ENCODE measurements around the gene UBASH3A.

UBASH3A gene

GRCh38 chr21:42409366-42409765 lies 5.7 kb downstream of the UBASH3A start:
- no peaks in the 10 kb centered on the region for H3K27me3 Mint-ChIP-seq
- H3K4me3 Mint-ChIP-seq, result peak overlapping the region; percentile 57
- H3K27ac Mint-ChIP-seq, result peak overlapping the region; percentile 83
- peaks cover 9% of the 10 kb centered on the region for H3K36me3 Mint-ChIP-seq
- H3K9me3 Mint-ChIP-seq, result no peaks in the 10 kb centered on the region
- peaks cover 57% of the 10 kb centered on the region for H3K4me1 Mint-ChIP-seq

- H3K4me1 Mint-ChIP-seq, result peaks cover 67% of the 10 kb centered on the region
- H3K27me3 Mint-ChIP-seq, result no peaks in the 10 kb centered on the region
- H3K4me3 Mint-ChIP-seq, result no peak overlapping the region
- no peaks in the 10 kb centered on the region for H3K9me3 Mint-ChIP-seq
- peaks cover 13% of the 10 kb centered on the region for H3K36me3 Mint-ChIP-seq
- no peak overlapping the region for H3K27ac Mint-ChIP-seq
Measured at GRCh38 chr21:42411197-42411869, 7.6 kb downstream of the UBASH3A start.

GRCh38 chr21:42411891-42412635 lies 8.4 kb downstream of the UBASH3A start:
- Mint-ChIP-seq H3K4me1 (peaks cover 66% of the 10 kb centered on the region), H3K36me3 (peaks cover 9% of the 10 kb centered on the region), H3K4me3 (no peak overlapping the region), H3K27me3 (no peaks in the 10 kb centered on the region), H3K27ac (peak overlapping the region; percentile 11), H3K9me3 (no peaks in the 10 kb centered on the region)

GRCh38 chr21:42412636-42412933 lies 8.9 kb downstream of the UBASH3A start:
- Mint-ChIP-seq H3K36me3 (peaks cover 11% of the 10 kb centered on the region), H3K9me3 (no peaks in the 10 kb centered on the region), H3K4me3 (no peak overlapping the region), H3K27ac (peak overlapping the region; percentile 11), H3K4me1 (peaks cover 65% of the 10 kb centered on the region), H3K27me3 (no peaks in the 10 kb centered on the region)

GRCh38 chr21:42413093-42413492 lies 9.4 kb downstream of the UBASH3A start:
- H3K27ac Mint-ChIP-seq, result no peak overlapping the region
- H3K36me3 Mint-ChIP-seq, result peaks cover 12% of the 10 kb centered on the region
- peak overlapping the region; percentile 34 for H3K4me3 Mint-ChIP-seq
- no peaks in the 10 kb centered on the region for H3K27me3 Mint-ChIP-seq
- H3K4me1 Mint-ChIP-seq, result peaks cover 61% of the 10 kb centered on the region
- no peaks in the 10 kb centered on the region for H3K9me3 Mint-ChIP-seq

DNA sequence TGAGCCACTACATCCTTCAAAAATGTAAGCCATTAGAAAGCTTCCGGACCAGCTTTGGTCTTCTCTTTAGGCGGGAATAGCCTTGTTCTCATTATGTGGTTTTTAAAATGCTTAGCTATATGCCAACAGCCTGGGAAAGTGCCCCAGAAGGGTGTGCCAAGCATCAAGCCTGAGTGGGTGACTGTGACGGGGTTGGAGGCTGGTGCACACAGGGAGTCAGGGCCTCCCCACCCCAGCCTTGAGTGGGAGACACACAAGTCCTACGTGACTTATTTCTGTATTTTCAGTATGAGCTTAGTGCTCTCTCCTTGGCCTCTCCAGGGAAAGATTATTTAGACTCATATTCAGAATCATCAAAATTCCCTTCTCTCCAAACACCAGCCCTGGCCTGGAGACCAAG lies 9.8 kb downstream of the UBASH3A start:
- Mint-ChIP-seq H3K27ac (peak overlapping the region; percentile 85), H3K4me3 (peak overlapping the region; percentile 34), H3K4me1 (peaks cover 58% of the 10 kb centered on the region), H3K9me3 (no peaks in the 10 kb centered on the region), H3K27me3 (no peaks in the 10 kb centered on the region), H3K36me3 (peaks cover 12% of the 10 kb centered on the region)

DNA sequence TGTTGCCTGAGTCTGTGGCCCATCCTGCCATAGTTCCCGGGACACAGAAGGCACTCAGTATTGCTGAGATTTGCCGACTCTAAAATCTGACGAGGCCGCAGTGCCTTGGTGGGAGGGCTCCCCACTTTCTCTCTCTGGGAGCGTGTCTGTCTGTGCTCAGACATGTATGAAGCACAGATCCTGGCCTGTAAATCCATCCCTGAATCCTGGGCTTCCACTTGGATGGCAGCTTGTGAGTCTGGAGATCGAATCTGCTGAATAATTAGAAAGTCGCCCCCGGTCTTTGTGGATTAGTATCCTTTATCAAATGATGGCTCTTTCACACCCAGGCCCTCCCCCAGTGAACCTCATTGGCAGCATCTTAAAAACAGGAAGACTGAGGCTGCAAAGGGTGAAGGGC lies 10.4 kb downstream of the UBASH3A start:
- no peaks in the 10 kb centered on the region for H3K9me3 Mint-ChIP-seq

GRCh38 chr21:42414553-42414927 lies 10.8 kb downstream of the UBASH3A start:
- Mint-ChIP-seq H3K9me3 (no peaks in the 10 kb centered on the region), H3K27me3 (no peaks in the 10 kb centered on the region), H3K27ac (peak overlapping the region; percentile 97), H3K36me3 (peaks cover 21% of the 10 kb centered on the region), H3K4me3 (peak overlapping the region; percentile 77), H3K4me1 (peaks cover 62% of the 10 kb centered on the region)

More for the DNA sequence above, 10.4 kb downstream of the UBASH3A start:
- Mint-ChIP-seq H3K27me3 (no peaks in the 10 kb centered on the region), H3K4me1 (peaks cover 62% of the 10 kb centered on the region), H3K4me3 (peak overlapping the region; percentile 77), H3K27ac (peak overlapping the region; percentile 31), H3K36me3 (peaks cover 17% of the 10 kb centered on the region)

DNA sequence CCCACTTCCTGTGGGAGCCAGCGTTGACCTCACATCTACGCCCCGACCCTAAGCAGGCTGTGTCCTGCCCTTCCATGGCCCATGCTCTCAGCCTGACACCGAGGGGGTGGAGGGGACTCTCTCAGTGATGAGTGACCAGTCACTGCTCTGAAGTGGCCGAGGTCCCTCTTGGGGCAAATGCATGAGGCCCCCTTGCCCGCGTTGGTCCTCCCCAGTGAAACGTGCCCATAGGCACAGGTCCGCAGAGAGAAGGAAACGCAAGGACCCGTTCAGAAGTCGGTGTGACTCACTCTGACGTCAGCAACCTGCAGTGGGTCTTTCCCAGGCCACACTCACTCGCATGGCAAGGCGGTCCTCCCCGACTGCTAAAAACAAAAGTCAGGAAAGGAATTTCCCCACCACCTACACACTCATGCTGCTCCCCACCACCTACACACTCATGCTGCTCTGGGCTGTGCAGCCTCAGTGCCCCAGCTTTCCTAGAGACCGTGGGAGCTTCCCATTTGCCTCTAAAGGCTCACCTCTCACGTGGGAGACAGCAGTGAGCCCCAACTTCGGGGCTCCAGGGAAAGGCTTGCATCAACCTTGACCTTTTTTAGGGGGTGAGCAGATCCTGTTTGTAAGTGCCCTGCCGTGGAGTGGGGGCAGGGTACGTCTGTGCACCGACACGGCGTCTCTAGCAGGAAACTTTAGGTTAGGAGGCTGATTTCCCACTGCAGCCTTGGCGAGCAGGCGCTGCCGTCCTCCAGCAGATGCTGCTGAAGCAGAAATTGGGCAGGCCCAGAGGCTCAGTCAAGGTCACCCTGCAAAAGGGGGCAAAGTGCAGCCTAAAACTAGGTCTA lies 11.4 kb downstream of the UBASH3A start:
- H3K4me3 Mint-ChIP-seq, result peak overlapping the region; percentile 77
- H3K36me3 Mint-ChIP-seq, result peaks cover 19% of the 10 kb centered on the region
- no peaks in the 10 kb centered on the region for H3K27me3 Mint-ChIP-seq
- H3K27ac Mint-ChIP-seq, result peak overlapping the region; percentile 97
- H3K9me3 Mint-ChIP-seq, result no peaks in the 10 kb centered on the region
- peaks cover 62% of the 10 kb centered on the region for H3K4me1 Mint-ChIP-seq

DNA sequence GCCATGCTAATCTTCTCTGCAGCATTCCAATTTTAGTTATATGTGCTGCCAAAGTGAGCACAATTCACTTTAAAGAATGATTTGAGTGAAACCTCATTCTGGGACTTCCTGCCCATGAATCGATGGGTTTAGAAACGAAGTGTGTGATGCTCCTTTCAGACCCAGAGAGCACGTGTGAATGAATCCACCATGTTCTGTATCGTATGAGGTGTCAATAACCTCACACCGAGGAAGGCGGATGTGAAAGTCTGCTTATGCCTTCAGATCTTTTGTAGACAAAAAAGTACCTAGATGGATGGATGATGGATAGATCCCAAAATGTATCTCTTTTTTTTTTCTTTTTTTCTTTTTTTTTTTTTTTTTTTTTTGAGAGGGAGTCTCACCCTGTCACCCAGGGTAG lies 13.8 kb downstream of the UBASH3A start:
- Mint-ChIP-seq H3K36me3 (peaks cover 35% of the 10 kb centered on the region), H3K27me3 (no peaks in the 10 kb centered on the region), H3K4me1 (peaks cover 85% of the 10 kb centered on the region), H3K27ac (peak overlapping the region; percentile 56), H3K9me3 (no peaks in the 10 kb centered on the region), H3K4me3 (peak overlapping the region; percentile 40)

DNA sequence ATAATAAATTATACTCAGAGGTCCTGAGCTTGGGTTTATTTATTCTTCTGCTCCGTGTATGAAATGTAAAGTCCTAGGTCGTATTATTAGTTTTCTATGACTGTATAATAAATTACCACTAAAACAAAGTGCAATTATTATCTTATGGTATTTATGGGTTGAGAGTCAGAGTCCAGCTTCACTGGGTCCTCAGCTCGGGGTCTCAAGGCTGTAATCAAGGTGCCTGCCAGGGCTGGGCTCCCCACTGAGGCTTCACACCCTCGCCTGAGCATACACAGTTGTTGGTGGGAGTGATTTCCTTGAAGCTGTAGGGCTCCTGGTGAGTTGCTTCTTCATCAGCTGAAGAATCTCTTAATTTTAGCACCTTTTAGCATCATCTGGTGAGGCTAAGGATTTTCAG lies 15.2 kb downstream of the UBASH3A start:
- H3K36me3 Mint-ChIP-seq, result peaks cover 35% of the 10 kb centered on the region

DNA sequence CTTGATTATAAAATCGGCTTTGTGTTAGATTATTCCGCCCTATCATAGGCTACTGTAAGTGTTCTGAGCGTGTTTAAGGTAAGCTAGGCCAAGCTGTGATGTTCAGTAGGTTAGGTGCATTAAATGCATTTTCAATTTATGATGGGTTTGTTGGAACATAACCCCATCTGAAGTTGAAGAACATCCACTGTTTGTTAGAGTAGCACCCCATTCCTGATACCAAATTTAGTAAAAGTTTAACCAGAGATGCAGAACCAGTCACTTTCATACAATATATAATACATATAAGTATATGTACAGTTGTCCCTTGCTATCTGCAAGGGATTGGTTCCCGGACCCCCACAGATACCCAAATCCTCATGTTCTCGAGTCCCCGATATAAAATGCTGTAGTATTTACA lies 16.1 kb downstream of the UBASH3A start:
- peaks cover 33% of the 10 kb centered on the region for H3K36me3 Mint-ChIP-seq
- no peaks in the 10 kb centered on the region for H3K9me3 Mint-ChIP-seq
- no peak overlapping the region for H3K4me3 Mint-ChIP-seq
- peaks cover 88% of the 10 kb centered on the region for H3K4me1 Mint-ChIP-seq
- no peaks in the 10 kb centered on the region for H3K27me3 Mint-ChIP-seq
- H3K27ac Mint-ChIP-seq, result no peak overlapping the region

More for the DNA sequence above, 15.2 kb downstream of the UBASH3A start:
- Mint-ChIP-seq H3K27ac (no peak overlapping the region), H3K4me3 (no peak overlapping the region), H3K4me1 (peaks cover 88% of the 10 kb centered on the region), H3K27me3 (no peaks in the 10 kb centered on the region), H3K9me3 (no peaks in the 10 kb centered on the region)

DNA sequence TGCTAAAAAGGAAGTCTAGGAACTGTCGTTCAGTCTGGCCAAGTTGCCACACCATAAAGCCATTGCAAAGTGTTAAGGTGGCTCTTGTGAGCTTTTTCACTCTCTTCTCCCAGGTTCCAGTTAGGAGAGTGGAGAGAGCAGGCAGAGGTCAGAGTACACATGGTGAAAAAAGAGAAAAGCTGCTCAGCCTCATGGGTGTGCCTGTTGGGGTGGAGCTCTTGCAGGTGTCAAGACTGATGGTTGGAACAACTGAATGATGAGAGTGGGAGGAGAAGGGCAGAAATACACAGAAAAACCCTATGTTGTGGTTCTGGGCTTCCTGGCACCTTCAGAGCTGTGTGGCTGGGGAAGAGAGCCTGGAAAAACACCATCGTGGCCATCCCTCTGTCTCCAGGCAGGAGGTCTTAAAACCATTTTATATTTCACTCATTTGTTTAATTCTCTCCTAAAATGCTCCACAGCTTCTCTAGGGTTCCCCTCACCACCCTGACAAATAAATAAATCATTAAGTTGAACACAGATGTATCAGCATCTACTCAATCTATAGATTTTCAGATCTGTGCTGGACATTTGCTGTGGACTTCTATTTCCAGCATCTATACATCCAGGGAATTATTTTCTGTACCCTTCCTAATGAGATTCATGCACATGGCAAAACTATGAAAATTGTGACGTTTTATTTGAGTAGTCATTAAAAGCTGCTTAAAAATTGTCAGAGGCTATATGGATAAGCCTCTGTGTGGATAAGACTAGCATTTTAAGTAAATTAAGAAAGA lies 17.5 kb downstream of the UBASH3A start:
- Mint-ChIP-seq H3K4me1 (peaks cover 87% of the 10 kb centered on the region), H3K27ac (peak overlapping the region; percentile 93), H3K9me3 (no peaks in the 10 kb centered on the region), H3K4me3 (peak overlapping the region; percentile 57), H3K36me3 (peaks cover 35% of the 10 kb centered on the region), H3K27me3 (no peaks in the 10 kb centered on the region)

- no peaks in the 10 kb centered on the region for H3K27me3 Mint-ChIP-seq
- peaks cover 37% of the 10 kb centered on the region for H3K36me3 Mint-ChIP-seq
- H3K9me3 Mint-ChIP-seq, result no peaks in the 10 kb centered on the region
- H3K4me3 Mint-ChIP-seq, result peak overlapping the region; percentile 31
- H3K4me1 Mint-ChIP-seq, result peaks cover 88% of the 10 kb centered on the region
- H3K27ac Mint-ChIP-seq, result peak overlapping the region; percentile 47
Measured at GRCh38 chr21:42423197-42423675, 19.5 kb downstream of the UBASH3A start.

DNA sequence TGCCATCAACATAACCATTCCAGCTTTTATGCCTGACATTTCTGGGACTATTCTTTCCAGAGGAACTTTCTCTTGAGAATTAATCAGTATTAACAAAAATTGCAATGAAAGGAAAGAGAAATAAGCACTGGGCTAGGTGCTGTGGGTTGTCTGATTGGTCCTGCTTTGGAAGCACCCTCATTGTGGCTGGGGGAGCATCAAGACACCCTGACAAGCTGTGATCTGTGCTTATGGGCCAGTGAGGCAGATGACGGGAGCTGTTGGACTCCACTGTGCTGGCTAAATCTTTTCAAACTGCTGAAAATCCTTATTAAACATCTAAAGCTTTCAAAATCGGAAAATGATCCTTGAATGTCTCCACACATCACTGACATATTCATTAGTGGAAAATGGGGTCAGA lies 20.0 kb downstream of the UBASH3A start:
- Mint-ChIP-seq H3K4me1 (peaks cover 87% of the 10 kb centered on the region), H3K9me3 (no peaks in the 10 kb centered on the region), H3K27me3 (no peaks in the 10 kb centered on the region), H3K4me3 (peak overlapping the region; percentile 31), H3K27ac (peak overlapping the region; percentile 47), H3K36me3 (peaks cover 34% of the 10 kb centered on the region)

Measured in activated naive CD4-positive, alpha-beta T cell treated with anti-CD3 and anti-CD28 coated beads, Interleukin-2, amount 50 U/mL, for 24 hours (primary cell).